ENCODE measurements around the gene PVALB.

GRCh38 chr22:36759481-36760159 is 57.2 kb downstream of the PVALB start:
- TF ChIP-seq HNF4G (IDR thresholded peaks at IDR 0.05): no peak
- TF ChIP-seq EGR1 (IDR thresholded peaks at IDR 0.05; ENCODE audit: low read depth in 2 of 2): no peak
- TF ChIP-seq MAX (IDR thresholded peaks at IDR 0.05): no peak
- TF ChIP-seq GABPA (IDR thresholded peaks at IDR 0.05 in 1 of 2, conservative IDR thresholded peaks at IDR 0.05 in 1 of 2): no peak
- TF ChIP-seq ATF3 (IDR thresholded peaks at IDR 0.05): no peak
- TF ChIP-seq CTCF (IDR thresholded peaks at IDR 0.05; ENCODE audit: low read depth, low read length, missing input control): no peak
- TF ChIP-seq TAF1 (conservative IDR thresholded peaks at IDR 0.05): no peak
- no peak for TF ChIP-seq ZBTB33 (IDR thresholded peaks at IDR 0.05)
- TF ChIP-seq FOXA1 (IDR thresholded peaks at IDR 0.05): no peak
- no peak for TF ChIP-seq RAD21 (IDR thresholded peaks at IDR 0.05)
- no peak for TF ChIP-seq YY1 (IDR thresholded peaks at IDR 0.05)
- TF ChIP-seq JUND (IDR thresholded peaks at IDR 0.05): no peak
- no peak for TF ChIP-seq REST (IDR thresholded peaks at IDR 0.05)

Data from liver (tissue), 3 donors.